Right cardiac atrium (tissue), 5 donors: ENCODE results near the gene HRC. TPM values are rescaled to one million over a fixed set of nuclear protein-coding genes. Genes with fewer than 3 reads are reported as not detected.
"Not testable (repeated sequence)": the region's sequence is repeated elsewhere in the genome, so short reads cannot be mapped to it uniquely, and the experiment has no call there.

ENCODE experiments used
- ATAC-seq, 2 donors: fragments of 200-7000 bp; cut with Tn5 transposase; one replicate each; pipeline versions ENCODE4 v1.8.0 to v1.9.1; 2020; ENCODE audit warnings: moderate library complexity in 2 of 2, mild to moderate bottlenecking in 1 of 2
- DNase-seq, 3 donors: peaks; one replicate each; pipeline ENCODE4 v3.0.0-alpha.2; 2020
- H3K27ac ChIP-seq: one replicate; pipeline ENCODE4 v1.5.1; 2013; ENCODE audit warnings: mild to moderate bottlenecking, low read length, control low read depth, moderate library complexity
- H3K27me3 ChIP-seq: one replicate; pipeline ENCODE4 v1.6.1; 2013; ENCODE audit not compliant: control insufficient read depth, insufficient read depth
- H3K4me1 ChIP-seq: one replicate; pipeline ENCODE4 v1.6.1; 2013; ENCODE audit warnings: low read length; ENCODE audit not compliant: control insufficient read depth, insufficient read depth
- H3K4me3 ChIP-seq: one replicate; pipeline ENCODE4 v1.5.1; 2013; ENCODE audit warnings: low read length, control low read depth
- H3K9me3 ChIP-seq: one replicate; pipeline ENCODE4 v1.6.1; 2013; ENCODE audit warnings: low read length; ENCODE audit not compliant: control insufficient read depth
- WGBS: extraction: QIAGEN DNeasy Blood & Tissue Kit; methylation state at CpG from one replicate; pipeline ENCODE4 v1.1.7; 2013; 5-methylcytosine and 5-hydroxymethylcytosine counted together
- intact Hi-C, 4 donors: fragments of 100-400 bp; cut with DNase I; formaldehyde crosslinking; loops; one replicate each; pipeline versions ENCODE4 v1.11.0 to v1.14.0; 2022 to 2023
- polyA plus RNA-seq: library from polyadenylated mRNA; stranded (reverse); fragments of 200-250 nt; gene quantifications from one replicate; pipeline ENCODE4 v1.2.3, GENCODE V29; 2013
- total RNA-seq, 4 donors: library from RNA; stranded (reverse); fragmentation: NEBNext Ultra II Directional; extraction: Animal tissue kit (Norgen Biotek cat#: 25700); gene quantifications; one replicate each; pipeline ENCODE4 v1.2.1, GENCODE V29; 2021
- donor health status: healthy with polysubstance abuse.
- donor health status: DM: no; HTN: yes; CAD: no.
- donor health status: DM: no; HTN: no; CAD: no.
- donor health status: DM: no; HTN: yes; CAD: no; lungs with severe emphysema.
- donor health status: DM: yes; HTN: yes; CAD: no.

Gene HRC
- total and polyA plus RNA-seq, 5 donors: 505 to 712 (median 606) TPM

GRCh38 chr19:49188626-49189200 lies 33.5 kb upstream of the HRC start:
- DNase-seq (no peak), ATAC-seq (peak in 1 of 2 donors; percentile 20)
- intact Hi-C loops: no loop called here
- Histone ChIP-seq H3K27me3 (no peaks in the 10 kb centered on the region), H3K27ac (no peak overlapping the region), H3K4me1 (no peaks in the 10 kb centered on the region), H3K4me3 (no peak overlapping the region), H3K9me3 (no peaks in the 10 kb centered on the region)
- WGBS: 85% methylated on average over 21 of the region's 21 CpGs

- intact Hi-C loops: no loop called here
Observed at GRCh38 chr19:49186108-49186507, 30.9 kb upstream of the HRC start.

GRCh38 chr19:49182848-49183375 lies 27.7 kb upstream of the HRC start:
- Histone ChIP-seq H3K27ac (no peak overlapping the region), H3K27me3 (no peaks in the 10 kb centered on the region), H3K9me3 (no peaks in the 10 kb centered on the region), H3K4me1 (no peaks in the 10 kb centered on the region), H3K4me3 (no peak overlapping the region)
- peak in 1 of 2 donors; percentile 31 for ATAC-seq
- 73% methylated on average over 26 of the region's 26 CpGs for WGBS
- peak in 1 of 3 donors; percentile 38 for DNase-seq
- intact Hi-C loops: no loop called here

More at GRCh38 chr19:49186108-49186507, 30.9 kb upstream of the HRC start:
- no peak overlapping the region for H3K27ac ChIP-seq
- WGBS: 84% methylated on average over 5 of the region's 5 CpGs
- H3K4me1 ChIP-seq: no peaks in the 10 kb centered on the region
- DNase-seq: no peak
- ATAC-seq: no peak
- H3K9me3 ChIP-seq: no peaks in the 10 kb centered on the region
- H3K27me3 ChIP-seq: no peaks in the 10 kb centered on the region
- H3K4me3 ChIP-seq: no peak overlapping the region

DNA sequence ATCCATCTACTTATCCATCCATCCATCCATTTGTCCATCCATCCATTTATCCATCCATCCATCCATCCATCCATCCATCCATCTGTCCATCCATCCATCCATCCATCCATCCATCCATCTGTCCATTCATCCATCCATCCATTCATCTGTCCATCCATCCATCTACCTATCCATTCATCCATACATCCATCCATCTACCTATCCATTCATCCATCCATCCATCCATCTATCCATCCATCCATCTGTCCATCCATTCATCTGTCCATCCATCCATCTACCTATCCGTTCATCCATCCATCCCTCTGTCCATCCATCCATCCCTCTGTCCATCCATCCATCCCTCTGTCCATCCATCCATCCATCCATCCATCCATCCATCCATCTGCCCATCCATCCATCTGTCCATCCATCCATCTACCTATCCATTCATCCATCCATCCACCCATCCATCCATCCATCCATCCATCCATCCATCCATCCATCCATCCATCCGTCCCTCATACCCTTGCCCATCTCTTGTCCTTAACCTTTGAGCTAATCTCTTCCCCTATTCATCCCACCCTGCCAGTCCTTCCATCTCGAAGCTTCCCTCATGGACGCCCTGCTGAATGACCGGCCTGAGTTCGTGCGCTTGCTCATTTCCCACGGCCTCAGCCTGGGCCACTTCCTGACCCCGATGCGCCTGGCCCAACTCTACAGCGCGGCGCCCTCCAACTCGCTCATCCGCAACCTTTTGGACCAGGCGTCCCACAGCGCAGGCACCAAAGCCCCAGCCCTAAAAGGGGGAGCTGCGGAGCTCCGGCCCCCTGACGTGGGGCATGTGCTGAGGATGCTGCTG lies 27.0 kb upstream of the HRC start:
- WGBS: 80% methylated on average over 20 of the region's 20 CpGs
- H3K4me1 ChIP-seq, intact Hi-C loops, H3K9me3 ChIP-seq, DNase-seq, H3K27me3 ChIP-seq, H3K27ac ChIP-seq, H3K4me3 ChIP-seq: not testable (repeated sequence)
- ATAC-seq: peak in 1 of 2 donors; percentile 39

DNA sequence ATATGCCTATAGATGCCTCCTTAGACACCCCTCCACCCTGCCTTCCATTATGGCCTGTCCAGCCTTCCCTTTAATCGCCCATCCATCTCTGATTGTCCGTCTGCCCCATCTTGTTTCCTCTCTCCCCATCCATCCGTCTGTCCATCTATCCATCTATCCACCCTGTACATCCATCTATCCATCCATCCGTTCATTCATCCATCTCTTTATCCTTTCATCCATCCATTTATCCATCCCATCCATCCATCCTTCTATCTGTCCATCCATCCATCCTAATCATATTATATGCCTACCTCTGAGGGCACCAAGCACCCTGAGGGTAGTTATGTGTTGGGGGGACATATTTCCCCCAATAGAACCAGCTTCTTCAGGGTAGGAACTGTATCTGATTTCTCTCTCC lies 25.5 kb upstream of the HRC start:
- DNase-seq (no peak), ATAC-seq (no peak)
- no peaks in the 10 kb centered on the region for H3K27me3 ChIP-seq
- WGBS: 90% methylated on average over 4 of the region's 4 CpGs
- H3K27ac ChIP-seq: no peak overlapping the region
- intact Hi-C loops: no loop called here
- no peak overlapping the region for H3K4me3 ChIP-seq
- H3K4me1 ChIP-seq: no peaks in the 10 kb centered on the region
- H3K9me3 ChIP-seq: no peaks in the 10 kb centered on the region

- ATAC-seq: no peak
- intact Hi-C loops: no loop called here
- Histone ChIP-seq H3K27ac (no peak overlapping the region), H3K4me3 (no peak overlapping the region), H3K4me1 (no peaks in the 10 kb centered on the region), H3K9me3 (no peaks in the 10 kb centered on the region), H3K27me3 (no peaks in the 10 kb centered on the region)
- no peak for DNase-seq
- 96% methylated on average over 2 of the region's 2 CpGs for WGBS
Observed at GRCh38 chr19:49173198-49173597, 18.0 kb upstream of the HRC start.

DNA sequence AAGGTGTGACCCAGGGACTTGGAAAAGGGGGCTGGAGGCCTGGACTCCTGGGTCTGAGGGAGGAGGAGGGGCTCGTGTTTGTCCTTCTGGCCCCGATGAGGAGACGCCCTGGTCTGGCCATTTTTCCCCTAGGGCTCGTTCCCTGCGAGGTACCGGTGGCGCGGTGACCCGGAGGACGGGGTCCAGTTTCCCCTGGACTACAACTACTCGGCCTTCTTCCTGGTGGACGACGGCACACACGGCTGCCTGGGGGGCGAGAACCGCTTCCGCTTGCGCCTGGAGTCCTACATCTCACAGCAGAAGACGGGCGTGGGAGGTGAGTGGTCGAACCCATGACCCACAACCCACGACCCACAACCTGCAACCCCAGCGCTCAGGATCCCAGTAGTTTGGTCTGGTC lies 13.2 kb upstream of the HRC start:
- intact Hi-C loops: no loop called here
- 93% methylated on average over 23 of the region's 23 CpGs for WGBS
- ATAC-seq (no peak), DNase-seq (no peak)
- Histone ChIP-seq H3K4me1 (peaks cover 5% of the 10 kb centered on the region), H3K27me3 (no peaks in the 10 kb centered on the region), H3K27ac (no peak overlapping the region), H3K9me3 (no peaks in the 10 kb centered on the region), H3K4me3 (no peak overlapping the region)

DNA sequence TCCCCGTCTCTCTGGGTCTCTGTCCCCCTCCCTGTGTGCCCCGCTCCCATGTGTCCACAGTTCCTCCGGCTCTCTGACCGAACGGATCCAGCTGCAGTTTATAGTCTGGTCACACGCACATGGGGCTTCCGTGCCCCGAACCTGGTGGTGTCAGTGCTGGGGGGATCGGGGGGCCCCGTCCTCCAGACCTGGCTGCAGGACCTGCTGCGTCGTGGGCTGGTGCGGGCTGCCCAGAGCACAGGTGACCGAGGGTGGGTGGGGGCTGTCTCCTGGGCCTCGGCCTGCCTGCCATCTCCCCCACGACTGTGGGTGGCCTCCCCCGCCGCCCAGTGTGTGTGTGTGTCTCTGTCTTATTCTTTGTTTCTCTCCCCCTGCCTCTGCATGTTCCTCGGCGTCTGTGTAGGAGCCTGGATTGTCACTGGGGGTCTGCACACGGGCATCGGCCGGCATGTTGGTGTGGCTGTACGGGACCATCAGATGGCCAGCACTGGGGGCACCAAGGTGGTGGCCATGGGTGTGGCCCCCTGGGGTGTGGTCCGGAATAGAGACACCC lies 12.7 kb upstream of the HRC start:
- ATAC-seq (no peak), DNase-seq (no peak)
- no peak overlapping the region for H3K27ac ChIP-seq
- peaks cover 5% of the 10 kb centered on the region for H3K4me1 ChIP-seq
- intact Hi-C loops: no loop called here
- H3K9me3 ChIP-seq: no peaks in the 10 kb centered on the region
- no peaks in the 10 kb centered on the region for H3K27me3 ChIP-seq
- no peak overlapping the region for H3K4me3 ChIP-seq
- 83% methylated on average over 25 of the region's 25 CpGs for WGBS

DNA sequence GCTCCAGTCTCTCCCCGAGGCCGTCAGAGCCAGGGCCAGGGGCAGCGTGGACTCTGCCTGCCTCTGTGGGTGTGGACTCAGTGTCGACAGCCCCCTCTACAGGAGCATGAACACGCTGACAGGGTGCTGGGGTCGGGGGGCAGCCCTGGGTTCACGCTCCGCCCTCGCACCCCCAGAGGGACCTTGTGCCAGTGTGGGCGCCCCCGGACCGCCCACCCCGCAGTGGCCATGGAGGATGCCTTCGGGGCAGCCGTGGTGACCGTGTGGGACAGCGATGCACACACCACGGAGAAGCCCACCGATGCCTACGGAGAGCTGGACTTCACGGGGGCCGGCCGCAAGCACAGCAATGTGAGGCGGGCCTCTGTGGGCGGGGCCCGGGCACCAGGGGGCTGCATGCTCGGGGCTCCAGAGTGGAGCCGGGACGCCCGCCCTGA lies 10.7 kb upstream of the HRC start:
- no peaks in the 10 kb centered on the region for H3K27me3 ChIP-seq
- ATAC-seq (peak; percentile 50 to 51), DNase-seq (no peak)
- 45% methylated on average over 30 of the region's 30 CpGs for WGBS
- no peaks in the 10 kb centered on the region for H3K9me3 ChIP-seq
- peaks cover 5% of the 10 kb centered on the region for H3K4me1 ChIP-seq
- no peak overlapping the region for H3K4me3 ChIP-seq
- peak overlapping the region; percentile 87 for H3K27ac ChIP-seq
- intact Hi-C loops: no loop called here

- peaks cover 5% of the 10 kb centered on the region for H3K4me1 ChIP-seq
- peak; percentile 74 to 85 for ATAC-seq
- WGBS: 44% methylated on average over 24 of the region's 24 CpGs
- intact Hi-C loops: no loop called here
- peak in 1 of 3 donors; percentile 57 for DNase-seq
- H3K27me3 ChIP-seq: no peaks in the 10 kb centered on the region
- H3K9me3 ChIP-seq: no peaks in the 10 kb centered on the region
- peak overlapping the region; percentile 87 for H3K27ac ChIP-seq
- H3K4me3 ChIP-seq: no peak overlapping the region
Observed at GRCh38 chr19:49165111-49165750, 10.0 kb upstream of the HRC start.

GRCh38 chr19:49161987-49162386 lies 6.8 kb upstream of the HRC start:
- Histone ChIP-seq H3K27me3 (no peaks in the 10 kb centered on the region), H3K4me3 (no peak overlapping the region), H3K9me3 (no peaks in the 10 kb centered on the region), H3K4me1 (peaks cover 7% of the 10 kb centered on the region), H3K27ac (no peak overlapping the region)
- DNase-seq (peak in 1 of 3 donors; percentile 2), ATAC-seq (no peak)
- intact Hi-C loops: no loop called here
- 69% methylated on average over 4 of the region's 4 CpGs for WGBS
